Testis (tissue), 3 donors: ENCODE data around the gene SUGT1. TPM values are rescaled to one million over a fixed set of nuclear protein-coding genes. Genes with fewer than 3 reads are reported as not detected.
"Not testable (repeated sequence)": the region's sequence is repeated elsewhere in the genome, so short reads cannot be mapped to it uniquely, and the experiment has no call there.

Source experiments
- DNase-seq: peaks from one replicate; pipeline ENCODE4 v3.0.0-alpha.2; 2019
- H3K27ac ChIP-seq, 2 donors: fragments of 200-600 bp; sonication (generic); one replicate each; pipeline ENCODE4 v1.5.1; 2019
- H3K27me3 ChIP-seq: fragments of 200-600 bp; sonication (generic); one replicate; pipeline ENCODE4 v1.5.1; 2019
- H3K36me3 ChIP-seq: fragments of 200-600 bp; sonication (generic); one replicate; pipeline ENCODE4 v1.5.1; 2017; ENCODE audit warnings: low read depth; ENCODE audit errors: missing control alignments
- H3K4me1 ChIP-seq: fragments of 200-600 bp; sonication (generic); one replicate; pipeline ENCODE4 v1.5.1; 2019
- H3K4me3 ChIP-seq, 2 donors: fragments of 200-600 bp; sonication (generic); one replicate each; pipeline ENCODE4 v1.5.1; 2017 to 2019
- H3K9me3 ChIP-seq: fragments of 200-600 bp; sonication (generic); one replicate; pipeline ENCODE4 v1.5.1; 2017
- CTCF ChIP-seq, 3 experiments: fragments of 450-650 bp in 2 of 3; fragments of 200-600 bp in 1 of 3; sonication (generic) in 1 of 3; IDR thresholded peaks; one replicate each; pipeline ENCODE4 v1.5.1; 2016 to 2019; ENCODE audit warnings: antibody characterized with exemption in 3 of 3, mild to moderate bottlenecking in 2 of 3, moderate library complexity in 1 of 3
- POLR2A ChIP-seq: fragments of 450-650 bp; IDR thresholded peaks from one replicate; pipeline ENCODE4 v1.6.1; 2017; ENCODE audit warnings: antibody characterized with exemption, mild to moderate bottlenecking, moderate library complexity
- WGBS, 2 donors: methylation state at CpG; one replicate each; pipeline ENCODE4 v1.1.5; 2018; 5-methylcytosine and 5-hydroxymethylcytosine counted together
- intact Hi-C: fragments of 100-400 bp; cut with DNase I; formaldehyde crosslinking; loops from one replicate; pipeline ENCODE4 v1.15.1; 2023; ENCODE audit warnings: low total_unique reads
- polyA plus RNA-seq: library from polyadenylated mRNA; stranded (reverse); fragments of 350-450 nt; fragmentation: Illumina TruSeq; extraction: RNeasy Lipid Tissue Mini Kit (QIAGEN cat#74804); gene quantifications from one replicate; pipeline ENCODE4 v1.2.3, GENCODE V29; 2014; ENCODE audit warnings: low read depth, low replicate concordance; ENCODE audit not compliant: insufficient read depth
- total RNA-seq, 2 donors: library from RNA; depleted of rRNA; stranded (reverse); fragments of >200 nt; gene quantifications; one replicate each; pipeline ENCODE4 v1.2.3, GENCODE V29; 2016

SUGT1 gene
- total and polyA plus RNA-seq, 3 donors from 2014 or later: 49.1 to 63.4 (median 54.2) TPM

GRCh38 chr13:52706081-52706480 is 53.4 kb downstream of the SUGT1 start:
- 69 to 75% methylated on average over 3 of the region's 3 CpGs for WGBS, 2 donors
- no peak overlapping the region for H3K27ac ChIP-seq
- DNase-seq: no peak
- H3K27me3 ChIP-seq: no peaks in the 10 kb centered on the region
- intact Hi-C loops: no loop called here
- no peaks in the 10 kb centered on the region for H3K4me1 ChIP-seq
- no peaks in the 10 kb centered on the region for H3K36me3 ChIP-seq
- TF ChIP-seq CTCF (IDR thresholded peaks at IDR 0.05): no peak
- no peak for TF ChIP-seq POLR2A
- no peaks in the 10 kb centered on the region for H3K9me3 ChIP-seq
- no peak overlapping the region for H3K4me3 ChIP-seq

- Histone ChIP-seq H3K36me3 (no peaks in the 10 kb centered on the region), H3K4me1 (no peaks in the 10 kb centered on the region), H3K27ac (no peak overlapping the region), H3K27me3 (no peaks in the 10 kb centered on the region), H3K4me3 (no peak overlapping the region), H3K9me3 (no peaks in the 10 kb centered on the region)
- no peak for TF ChIP-seq CTCF (IDR thresholded peaks at IDR 0.05)
- TF ChIP-seq POLR2A: no peak
- no peak for DNase-seq
- intact Hi-C loops: no loop called here
- WGBS, 2 donors: 80% methylated on average over 1 of the region's 1 CpG; no CpG with 5 or more reads in 1 of the 2 donors
These were observed 54.7 kb downstream of the SUGT1 start for GRCh38 chr13:52707375-52707774.

- H3K4me3 ChIP-seq, H3K36me3 ChIP-seq, intact Hi-C loops, H3K4me1 ChIP-seq, H3K27ac ChIP-seq, H3K27me3 ChIP-seq, H3K9me3 ChIP-seq, DNase-seq: not testable (repeated sequence)
- 79 to 85% methylated on average over 12 of the region's 12 CpGs for WGBS, 2 donors
These were observed 55.6 kb downstream of the SUGT1 start for GRCh38 chr13:52708266-52708665.

GRCh38 chr13:52711286-52711685 is 58.6 kb downstream of the SUGT1 start:
- Histone ChIP-seq H3K36me3 (no peaks in the 10 kb centered on the region), H3K27ac (no peak overlapping the region), H3K4me3 (no peak overlapping the region), H3K9me3 (no peaks in the 10 kb centered on the region), H3K27me3 (no peaks in the 10 kb centered on the region), H3K4me1 (no peaks in the 10 kb centered on the region)
- TF ChIP-seq POLR2A (no peak), CTCF (IDR thresholded peaks at IDR 0.05) (no peak)
- intact Hi-C loops: no loop called here
- WGBS, 2 donors: 74 to 80% methylated on average over 3 of the region's 3 CpGs
- DNase-seq: no peak

GRCh38 chr13:52712385-52712784 is 59.7 kb downstream of the SUGT1 start:
- H3K27ac ChIP-seq: no peak overlapping the region
- no peaks in the 10 kb centered on the region for H3K27me3 ChIP-seq
- WGBS, 2 donors: 61 to 77% methylated on average over 3 of the region's 3 CpGs
- no peaks in the 10 kb centered on the region for H3K9me3 ChIP-seq
- H3K4me1 ChIP-seq: no peaks in the 10 kb centered on the region
- no peaks in the 10 kb centered on the region for H3K36me3 ChIP-seq
- intact Hi-C loops: no loop called here
- TF ChIP-seq POLR2A: no peak
- no peak for TF ChIP-seq CTCF (IDR thresholded peaks at IDR 0.05)
- no peak for DNase-seq
- H3K4me3 ChIP-seq: no peak overlapping the region
